C4-2B (cell line): ENCODE measurements around the gene CSNK2A2.

Experiments used
- CTCF ChIP-seq: fragments of 450-650 bp; conservative IDR thresholded peaks from 2 replicates; pipeline ENCODE4 v1.5.1; 2017; ENCODE audit warnings: mild to moderate bottlenecking
- ZFX ChIP-seq: fragments of 450-650 bp; IDR thresholded peaks from 2 replicates; pipeline ENCODE4 v1.6.1; 2017

DNA sequence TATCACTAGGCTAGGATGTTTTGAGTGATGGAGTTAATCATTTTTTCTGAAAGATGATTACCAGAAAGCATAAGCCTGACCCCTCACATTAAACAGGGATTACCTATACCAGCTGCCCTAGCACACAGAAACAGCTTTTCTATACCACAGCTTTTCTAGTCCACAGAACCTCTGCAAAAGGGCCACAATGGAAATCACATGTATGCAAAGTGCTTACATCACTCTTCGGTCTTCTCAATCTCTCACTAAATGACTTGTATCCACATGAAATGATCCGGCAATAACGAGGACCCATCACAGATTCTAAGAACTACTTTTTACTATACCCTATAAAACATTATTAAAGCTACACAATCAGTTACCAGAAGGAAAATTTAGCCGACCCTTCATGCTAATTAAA is 2.6 kb downstream of the CSNK2A2 start:
- no peak for TF ChIP-seq CTCF
- TF ChIP-seq ZFX = no peak
